Activated CD4-positive, alpha-beta T cell treated with anti-CD3 and anti-CD28 coated beads, Interleukin-2, amount 10 ng/mL, durations not matched to agents 24 days and 14 days (primary cell): ENCODE measurements around the gene RFTN1. TPM values are rescaled to one million over a fixed set of nuclear protein-coding genes. Genes with fewer than 3 reads are reported as not detected.

Source experiments
- DNase-seq: peaks from one replicate; pipeline ENCODE4 v3.0.0; 2022
- H3K27ac Mint-ChIP-seq: one replicate; pipeline ENCODE4 v1.8.0; 2022; ENCODE audit warnings: mild to moderate bottlenecking, mixed read lengths
- H3K27me3 Mint-ChIP-seq: one replicate; pipeline ENCODE4 v1.8.0; 2022; ENCODE audit warnings: mixed read lengths
- H3K36me3 Mint-ChIP-seq: one replicate; pipeline ENCODE4 v1.8.0; 2022; ENCODE audit warnings: low read depth, mild to moderate bottlenecking, mixed read lengths
- H3K4me1 Mint-ChIP-seq: one replicate; pipeline ENCODE4 v1.8.0; 2021; ENCODE audit warnings: mixed read lengths
- H3K4me3 Mint-ChIP-seq: one replicate; pipeline ENCODE4 v1.8.0; 2022; ENCODE audit warnings: mild to moderate bottlenecking, moderate library complexity, mixed read lengths
- H3K9me3 Mint-ChIP-seq: one replicate; pipeline ENCODE4 v1.8.0; 2021; ENCODE audit warnings: mixed read lengths
- intact Hi-C: fragments of 100-400 bp; cut with micrococcal nuclease; formaldehyde crosslinking; loops from one replicate; pipeline ENCODE4 v1.15.1; 2023
- total RNA-seq: library from RNA; stranded (reverse); gene quantifications from 2 replicates; pipeline ENCODE4 v1.2.3, GENCODE V29; 2022

Gene RFTN1
- total RNA-seq, 1 donor from 2014 or later = 92.4 TPM

DNA sequence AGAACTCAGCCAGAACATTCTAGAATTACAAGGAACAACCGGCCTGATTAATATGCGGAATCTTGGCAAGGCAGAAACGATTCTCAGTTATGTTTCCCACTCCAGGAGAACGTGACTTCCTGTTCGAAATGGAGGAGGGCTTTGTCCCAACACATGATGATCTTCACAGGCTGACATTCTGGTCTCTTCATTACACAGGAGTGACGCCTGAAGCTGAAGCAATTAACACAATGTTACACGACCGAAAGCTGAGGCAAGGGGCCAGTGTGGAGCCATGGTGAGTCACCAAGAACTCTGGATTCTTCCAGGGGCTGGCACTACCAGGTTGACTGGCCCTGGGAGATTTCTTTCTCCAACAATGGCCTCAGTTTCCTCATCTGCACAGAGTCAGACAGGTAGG is 40.9 kb downstream of the RFTN1 start:
- Mint-ChIP-seq H3K4me1 (peaks cover 48% of the 10 kb centered on the region), H3K9me3 (peaks cover 11% of the 10 kb centered on the region)

DNA sequence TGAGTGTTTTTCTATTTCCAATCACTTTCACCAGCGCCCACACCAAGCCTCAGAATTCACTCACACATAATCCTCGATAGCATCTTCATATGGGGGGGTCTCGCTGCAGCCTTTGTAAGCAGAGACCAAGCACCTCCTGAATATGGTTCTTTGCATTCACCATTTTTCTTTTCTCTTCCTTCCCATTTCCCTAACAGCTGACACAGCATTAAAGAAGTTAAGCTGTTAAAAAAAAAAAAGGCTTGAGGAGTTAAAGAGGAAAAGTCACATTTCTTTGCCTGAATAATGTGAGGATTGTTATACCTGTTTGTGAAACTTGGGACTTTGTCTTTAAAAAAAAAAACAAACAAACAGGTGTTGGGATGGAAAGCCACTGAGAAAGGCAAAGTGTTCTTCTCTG is 41.6 kb downstream of the RFTN1 start:
- DNase-seq = no peak
- Mint-ChIP-seq H3K36me3 (peaks cover 83% of the 10 kb centered on the region), H3K27me3 (no peaks in the 10 kb centered on the region), H3K27ac (no peak overlapping the region), H3K4me1 (peaks cover 50% of the 10 kb centered on the region), H3K9me3 (peaks cover 7% of the 10 kb centered on the region), H3K4me3 (no peak overlapping the region)
- intact Hi-C loops = no loop called here

More for the DNA sequence above, 40.9 kb downstream of the RFTN1 start:
- intact Hi-C loops = no loop called here
- H3K27ac Mint-ChIP-seq = no peak overlapping the region
- H3K36me3 Mint-ChIP-seq = peaks cover 81% of the 10 kb centered on the region
- no peaks in the 10 kb centered on the region for H3K27me3 Mint-ChIP-seq
- no peak for DNase-seq
- no peak overlapping the region for H3K4me3 Mint-ChIP-seq

DNA sequence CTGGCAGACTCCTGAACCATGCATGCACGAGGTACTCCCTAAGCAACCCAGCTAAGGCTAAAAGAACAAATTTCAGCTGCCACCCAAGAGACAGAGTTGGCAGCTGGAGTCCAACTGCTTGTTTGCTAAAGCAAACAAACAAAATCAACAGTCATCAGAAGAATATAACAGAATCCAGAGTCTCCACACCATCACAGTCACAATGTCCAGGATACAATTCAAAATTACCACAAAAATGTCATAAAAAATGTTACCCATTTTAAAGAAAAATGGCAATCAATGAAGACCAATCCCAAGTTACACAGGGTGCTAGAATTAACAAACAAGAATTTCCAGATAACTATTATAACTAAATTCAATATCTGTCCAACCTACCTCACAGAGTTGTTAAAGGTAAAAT is 42.9 kb downstream of the RFTN1 start:
- intact Hi-C loops = no loop called here
- peaks cover 7% of the 10 kb centered on the region for H3K9me3 Mint-ChIP-seq
- H3K27me3 Mint-ChIP-seq = no peaks in the 10 kb centered on the region
- no peak overlapping the region for H3K27ac Mint-ChIP-seq
- no peak for DNase-seq
- no peak overlapping the region for H3K4me3 Mint-ChIP-seq
- peaks cover 81% of the 10 kb centered on the region for H3K36me3 Mint-ChIP-seq
- peaks cover 45% of the 10 kb centered on the region for H3K4me1 Mint-ChIP-seq

GRCh38 chr3:16468336-16469098 is 45.0 kb downstream of the RFTN1 start:
- intact Hi-C loops = loop anchor here (5.0 kb wide), 1 partner anchor 181 kb away; no protein-coding TSS in a partner anchor
- Mint-ChIP-seq H3K9me3 (peaks cover 7% of the 10 kb centered on the region), H3K36me3 (peaks cover 76% of the 10 kb centered on the region), H3K27ac (peak overlapping the region; percentile 94), H3K4me1 (peaks cover 54% of the 10 kb centered on the region), H3K4me3 (peak overlapping the region; percentile 78), H3K27me3 (no peaks in the 10 kb centered on the region)
- peak; percentile 70 for DNase-seq

DNA sequence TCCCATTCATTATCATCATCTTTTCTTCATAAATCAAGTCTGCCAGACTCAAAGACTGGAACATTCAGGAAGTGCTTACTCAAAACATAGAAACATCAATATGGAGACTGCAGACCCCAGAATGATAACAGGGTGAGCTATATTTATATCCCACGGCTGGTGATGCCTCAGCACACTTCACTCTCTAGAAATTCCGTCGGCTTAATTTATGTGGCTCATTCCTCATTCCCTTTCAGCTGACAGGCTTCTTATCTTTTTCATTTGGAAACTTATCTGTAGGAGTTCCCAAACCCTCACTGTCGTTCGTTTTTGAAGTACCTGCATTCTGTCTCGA is 45.5 kb downstream of the RFTN1 start:
- DNase-seq = no peak
- no peaks in the 10 kb centered on the region for H3K27me3 Mint-ChIP-seq
- intact Hi-C loops = loop anchor here (5.0 kb wide), 1 partner anchor 181 kb away; no protein-coding TSS in a partner anchor
- peaks cover 58% of the 10 kb centered on the region for H3K4me1 Mint-ChIP-seq
- peaks cover 7% of the 10 kb centered on the region for H3K9me3 Mint-ChIP-seq
- peak overlapping the region; percentile 78 for H3K4me3 Mint-ChIP-seq
- H3K36me3 Mint-ChIP-seq = peaks cover 71% of the 10 kb centered on the region
- peak overlapping the region; percentile 94 for H3K27ac Mint-ChIP-seq

DNA sequence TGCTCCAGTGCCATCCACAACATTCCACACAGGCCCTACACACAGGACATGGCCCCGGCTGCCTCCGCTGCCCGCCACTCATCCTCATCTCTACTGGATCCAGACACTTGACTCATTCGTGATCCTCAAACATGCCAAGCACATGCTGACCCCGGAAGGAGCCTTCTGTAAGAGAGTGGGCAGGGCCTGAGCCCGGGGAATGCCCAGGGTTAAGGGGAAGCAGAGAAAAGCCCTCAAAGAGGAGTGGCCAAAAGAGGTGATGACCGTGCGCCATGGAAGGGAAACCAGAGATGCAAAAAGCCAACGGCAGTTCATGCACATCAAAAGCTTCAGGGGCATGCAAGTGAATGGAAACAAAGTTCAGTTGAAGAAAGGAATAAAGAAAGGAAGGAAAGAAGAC is 46.1 kb downstream of the RFTN1 start:
- Mint-ChIP-seq H3K9me3 (peaks cover 7% of the 10 kb centered on the region), H3K4me1 (peaks cover 64% of the 10 kb centered on the region), H3K4me3 (peak overlapping the region; percentile 78), H3K27me3 (no peaks in the 10 kb centered on the region), H3K27ac (peak overlapping the region; percentile 94), H3K36me3 (peaks cover 65% of the 10 kb centered on the region)
- DNase-seq = peak; percentile 88
- intact Hi-C loops = loop anchor here (2.0 to 5.0 kb wide), 2 partner anchors 43 to 180 kb away; no protein-coding TSS in a partner anchor

DNA sequence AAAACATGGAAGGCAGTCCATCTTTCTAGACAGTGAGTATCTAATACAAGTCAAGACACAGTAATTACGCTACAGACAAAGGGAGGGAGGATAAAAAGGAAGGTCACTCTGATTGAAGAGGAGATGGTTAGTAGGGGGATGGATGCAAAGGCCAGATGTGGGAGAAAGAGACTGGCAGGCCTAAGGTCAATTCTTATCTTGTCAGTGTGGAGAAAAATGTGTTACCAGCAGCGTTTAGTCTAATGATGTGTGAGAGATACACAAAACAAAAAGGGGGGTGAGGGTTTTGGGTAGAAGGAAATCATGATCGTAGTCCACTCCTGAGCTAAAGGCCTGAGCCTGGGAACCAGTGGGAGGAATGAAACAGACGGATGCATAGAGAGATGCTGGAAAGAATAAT is 46.7 kb downstream of the RFTN1 start:
- Mint-ChIP-seq H3K27ac (peak overlapping the region; percentile 94), H3K4me1 (peaks cover 66% of the 10 kb centered on the region), H3K27me3 (no peaks in the 10 kb centered on the region), H3K36me3 (peaks cover 59% of the 10 kb centered on the region), H3K4me3 (peak overlapping the region; percentile 4), H3K9me3 (peaks cover 7% of the 10 kb centered on the region)
- intact Hi-C loops = loop anchor here (2.0 to 5.0 kb wide), 2 partner anchors 44 to 180 kb away; no protein-coding TSS in a partner anchor
- no peak for DNase-seq

GRCh38 chr3:16464511-16465148 is 48.9 kb downstream of the RFTN1 start:
- H3K4me3 Mint-ChIP-seq = no peak overlapping the region
- intact Hi-C loops = loop anchor here (5.0 kb wide), 2 partner anchors 87 to 177 kb away; no protein-coding TSS in a partner anchor
- H3K36me3 Mint-ChIP-seq = peaks cover 49% of the 10 kb centered on the region
- H3K4me1 Mint-ChIP-seq = peaks cover 63% of the 10 kb centered on the region
- H3K27ac Mint-ChIP-seq = no peak overlapping the region
- DNase-seq = no peak
- no peaks in the 10 kb centered on the region for H3K27me3 Mint-ChIP-seq
- H3K9me3 Mint-ChIP-seq = no peaks in the 10 kb centered on the region

GRCh38 chr3:16463914-16464313 is 49.6 kb downstream of the RFTN1 start:
- H3K9me3 Mint-ChIP-seq = no peaks in the 10 kb centered on the region
- H3K27me3 Mint-ChIP-seq = no peaks in the 10 kb centered on the region
- no peak for DNase-seq
- intact Hi-C loops = loop anchor here (5.0 kb wide), 1 partner anchor 87 kb away; no protein-coding TSS in a partner anchor
- H3K4me3 Mint-ChIP-seq = peak overlapping the region; percentile 12
- peak overlapping the region; percentile 64 for H3K27ac Mint-ChIP-seq
- H3K36me3 Mint-ChIP-seq = peaks cover 42% of the 10 kb centered on the region
- H3K4me1 Mint-ChIP-seq = peaks cover 56% of the 10 kb centered on the region

DNA sequence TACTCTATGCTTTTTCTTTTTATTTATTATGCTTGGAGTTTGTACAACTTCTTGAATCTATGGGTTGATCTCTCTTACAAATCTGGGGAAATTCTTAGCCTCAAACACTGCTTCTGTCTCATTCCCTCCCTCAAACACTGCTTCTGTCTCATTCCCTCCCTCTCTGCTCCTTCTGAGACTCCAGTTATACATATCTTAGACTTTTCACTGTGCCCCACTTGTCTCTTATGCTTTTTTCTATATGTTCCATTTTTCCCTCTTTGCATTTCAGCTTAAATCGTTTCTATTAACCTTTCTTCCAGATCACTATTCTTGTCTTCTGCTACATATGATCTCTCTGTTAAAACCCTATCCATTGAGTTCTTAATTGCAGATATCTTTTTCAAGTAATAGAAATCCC is 50.4 kb downstream of the RFTN1 start:
- Mint-ChIP-seq H3K4me3 (peak overlapping the region; percentile 28), H3K9me3 (no peaks in the 10 kb centered on the region), H3K27ac (peak overlapping the region; percentile 82), H3K4me1 (peaks cover 53% of the 10 kb centered on the region), H3K27me3 (no peaks in the 10 kb centered on the region), H3K36me3 (peaks cover 45% of the 10 kb centered on the region)
- no peak for DNase-seq
- intact Hi-C loops = loop anchor here (5.0 kb wide), 1 partner anchor 86 kb away; no protein-coding TSS in a partner anchor

- Mint-ChIP-seq H3K27me3 (no peaks in the 10 kb centered on the region), H3K9me3 (no peaks in the 10 kb centered on the region), H3K4me3 (peak overlapping the region; percentile 28), H3K4me1 (peaks cover 51% of the 10 kb centered on the region), H3K36me3 (peaks cover 49% of the 10 kb centered on the region), H3K27ac (peak overlapping the region; percentile 82)
- intact Hi-C loops = loop anchor here (5.0 kb wide), 1 partner anchor 85 kb away; no protein-coding TSS in a partner anchor
- peak; percentile 68 for DNase-seq
Observed at GRCh38 chr3:16462679-16463078, 50.8 kb downstream of the RFTN1 start.

- Mint-ChIP-seq H3K4me3 (no peak overlapping the region), H3K4me1 (peaks cover 43% of the 10 kb centered on the region), H3K27me3 (no peaks in the 10 kb centered on the region), H3K36me3 (peaks cover 41% of the 10 kb centered on the region), H3K9me3 (no peaks in the 10 kb centered on the region), H3K27ac (no peak overlapping the region)
- intact Hi-C loops = loop anchor here (5.0 kb wide), 1 partner anchor 84 kb away; no protein-coding TSS in a partner anchor
- no peak for DNase-seq
Observed at GRCh38 chr3:16461463-16462245, 51.8 kb downstream of the RFTN1 start.

- no peak overlapping the region for H3K4me3 Mint-ChIP-seq
- no peaks in the 10 kb centered on the region for H3K27me3 Mint-ChIP-seq
- DNase-seq = no peak
- H3K36me3 Mint-ChIP-seq = peaks cover 36% of the 10 kb centered on the region
- H3K27ac Mint-ChIP-seq = no peak overlapping the region
- H3K9me3 Mint-ChIP-seq = no peaks in the 10 kb centered on the region
- intact Hi-C loops = loop anchor here (5.0 kb wide), 1 partner anchor 84 kb away; no protein-coding TSS in a partner anchor
- H3K4me1 Mint-ChIP-seq = peaks cover 39% of the 10 kb centered on the region
Observed at GRCh38 chr3:16460886-16461285, 52.6 kb downstream of the RFTN1 start.
